ENCODE results near the gene TNFSF4.
"Not testable (repeated sequence)": the region's sequence is repeated elsewhere in the genome, so short reads cannot be mapped to it uniquely, and the experiment has no call there.

TNFSF4 gene

DNA sequence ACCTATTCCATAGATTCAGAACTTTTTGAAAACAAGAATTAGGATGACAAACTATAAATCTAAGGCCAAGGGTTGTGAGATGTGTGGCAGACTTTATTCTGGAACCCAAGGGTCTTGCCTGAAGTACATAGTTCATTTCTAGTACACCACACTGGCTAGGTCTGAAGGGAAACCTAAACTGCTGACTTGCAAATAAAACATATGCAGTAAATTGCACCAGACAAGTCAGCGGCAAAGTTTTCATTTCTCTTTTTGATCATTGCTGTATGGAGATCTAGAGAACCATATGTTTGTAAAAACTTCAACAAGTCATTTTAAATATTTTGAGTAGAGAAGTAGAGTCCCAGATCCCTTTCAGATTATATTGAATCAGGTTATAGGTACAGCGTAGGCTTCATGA is 43.9 kb downstream of the TNFSF4 start:
- DNase-seq, result no peak

DNA sequence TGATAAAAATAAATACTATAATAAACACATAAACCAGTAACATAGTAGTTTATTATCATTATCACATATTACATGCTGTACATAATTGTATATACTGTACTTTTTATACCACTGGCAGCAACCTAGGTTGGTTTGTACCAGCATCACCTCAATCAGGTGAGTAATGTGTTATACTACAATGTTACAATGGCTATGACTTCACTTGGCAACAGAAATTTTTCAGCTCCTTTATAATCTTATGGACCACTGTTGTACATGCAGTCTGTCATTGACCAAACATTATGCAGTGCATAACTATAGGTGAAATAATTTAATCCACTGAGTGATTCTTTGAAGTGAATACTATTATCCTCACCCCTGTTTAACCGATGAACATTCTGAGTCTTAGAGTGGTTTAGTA is 44.5 kb downstream of the TNFSF4 start:
- DNase-seq, result no peak

DNA sequence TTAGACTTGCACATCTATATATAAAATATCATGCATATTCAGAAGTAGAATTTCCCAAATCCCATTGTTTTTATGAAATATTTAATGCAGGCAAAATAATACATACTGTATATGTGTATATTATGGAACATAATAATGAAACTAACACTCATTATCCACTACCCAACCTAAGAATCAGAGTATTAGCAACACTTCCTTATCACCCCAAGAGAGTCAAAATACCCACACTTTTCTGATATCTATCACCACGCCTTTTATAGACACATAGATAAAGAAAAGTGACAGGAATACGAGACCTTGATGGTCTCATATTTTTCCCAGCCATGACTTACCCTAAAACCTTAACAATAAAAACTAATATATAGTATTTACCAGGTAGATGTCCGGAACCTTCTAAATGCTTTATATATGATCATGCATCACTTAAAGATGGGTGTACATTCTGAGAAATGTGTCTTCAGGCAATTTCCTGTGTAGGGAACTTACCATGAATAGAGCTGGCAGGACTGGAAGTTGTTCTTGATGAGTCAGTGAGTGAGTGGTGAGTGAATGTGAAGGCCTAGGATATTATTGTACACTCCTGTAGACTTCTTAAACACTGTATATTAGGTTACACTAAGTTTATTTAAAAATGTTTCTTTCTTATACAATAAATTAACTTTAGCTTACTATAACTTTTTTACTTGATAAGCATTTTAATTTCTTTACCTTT is 45.5 kb downstream of the TNFSF4 start:
- no peak for DNase-seq

DNA sequence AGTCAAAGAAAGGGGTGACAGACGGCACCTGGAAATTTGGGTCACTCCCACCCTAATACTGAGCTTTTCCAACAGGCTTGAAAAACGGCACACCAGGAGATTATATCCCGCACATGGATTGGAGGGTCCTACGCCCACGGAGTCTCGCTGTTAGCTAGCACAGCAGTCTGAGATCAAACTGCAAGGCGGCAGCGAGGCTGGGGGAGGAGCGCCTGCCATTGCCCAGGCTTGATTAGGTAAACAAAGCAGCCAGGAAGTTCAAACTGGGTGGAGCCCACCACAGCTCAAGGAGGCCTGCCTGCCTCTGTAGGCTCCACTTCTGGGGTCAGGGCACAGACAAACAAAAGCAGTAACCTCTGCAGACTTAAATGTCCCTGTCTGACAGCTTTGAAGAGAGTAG is 53.2 kb downstream of the TNFSF4 start:
- not testable (repeated sequence) for DNase-seq

DNA sequence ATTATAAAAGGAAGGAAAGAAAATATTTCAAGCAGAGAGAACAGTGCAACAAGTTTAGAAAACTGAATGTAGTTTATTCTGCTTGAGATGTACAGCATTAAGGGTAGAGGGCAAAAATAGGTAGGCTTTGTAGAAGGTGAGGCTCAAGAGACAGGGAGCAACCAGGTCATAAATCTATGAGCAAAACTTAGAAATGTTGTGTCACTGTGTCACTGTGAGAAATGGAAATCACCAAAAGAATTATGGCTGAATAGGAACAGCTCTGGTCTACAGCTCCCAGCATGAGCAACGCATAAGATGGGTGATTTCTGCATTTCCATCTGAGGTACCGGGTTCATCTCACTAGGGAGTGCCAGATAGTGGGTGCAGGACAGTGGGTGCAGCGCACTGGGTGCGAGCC is 53.6 kb downstream of the TNFSF4 start:
- no peak for DNase-seq

DNA sequence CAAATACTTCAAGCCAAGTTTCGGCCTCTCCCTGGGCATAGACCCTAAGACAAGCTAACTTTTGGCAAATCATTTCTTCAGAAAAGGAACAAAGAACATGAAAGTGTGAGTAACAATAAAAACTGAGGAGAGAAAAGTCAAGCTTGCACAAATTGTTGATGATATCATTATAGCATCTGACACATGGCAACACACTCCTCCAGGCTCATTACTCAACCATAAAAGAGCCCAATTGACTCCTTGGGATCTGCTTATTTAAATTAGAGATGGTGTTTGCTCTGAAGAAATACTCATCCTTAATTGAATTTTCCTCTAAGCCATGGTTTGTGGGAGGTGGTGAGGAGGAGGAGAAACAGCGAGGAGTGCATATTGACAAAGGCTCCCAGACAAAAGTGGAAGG is 54.5 kb downstream of the TNFSF4 start:
- DNase-seq, result no peak

DNA sequence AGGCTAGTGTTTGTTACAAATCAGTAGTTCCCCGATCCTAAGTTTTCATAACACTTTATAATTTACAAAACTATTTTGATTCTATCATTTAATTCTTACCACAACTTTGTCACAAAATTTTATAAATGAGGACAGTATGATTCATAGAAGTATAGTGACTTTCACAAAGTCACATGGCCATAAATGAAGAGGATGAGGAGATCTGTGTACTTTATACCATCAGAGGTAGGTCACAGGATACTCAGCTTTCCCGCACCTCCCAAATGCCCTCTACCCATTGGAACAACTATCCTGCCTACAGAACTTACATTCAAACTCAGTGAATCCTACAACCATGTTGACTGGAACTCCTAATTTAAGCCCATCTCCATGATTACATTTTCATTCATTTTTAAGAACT is 56.3 kb downstream of the TNFSF4 start:
- no peak for DNase-seq

DNA sequence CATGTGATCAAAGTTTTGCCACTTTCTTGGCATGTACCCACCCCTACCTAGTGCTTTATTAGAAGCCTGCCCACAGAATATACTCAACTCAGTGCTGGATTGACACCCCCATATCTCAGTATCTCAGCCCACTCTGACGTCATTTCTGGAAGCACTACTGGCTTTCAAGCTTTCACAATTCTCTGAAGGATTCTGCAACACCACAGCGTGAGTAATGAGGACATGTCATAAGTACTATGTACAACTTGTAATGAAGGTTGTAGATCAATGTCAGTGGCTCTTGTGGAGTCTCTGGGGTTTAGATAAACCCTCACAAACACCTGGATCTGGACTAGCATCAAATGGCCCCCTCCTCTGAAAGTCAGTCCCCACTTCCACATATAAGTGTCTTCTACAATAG is 57.2 kb downstream of the TNFSF4 start:
- DNase-seq, result no peak

DNA sequence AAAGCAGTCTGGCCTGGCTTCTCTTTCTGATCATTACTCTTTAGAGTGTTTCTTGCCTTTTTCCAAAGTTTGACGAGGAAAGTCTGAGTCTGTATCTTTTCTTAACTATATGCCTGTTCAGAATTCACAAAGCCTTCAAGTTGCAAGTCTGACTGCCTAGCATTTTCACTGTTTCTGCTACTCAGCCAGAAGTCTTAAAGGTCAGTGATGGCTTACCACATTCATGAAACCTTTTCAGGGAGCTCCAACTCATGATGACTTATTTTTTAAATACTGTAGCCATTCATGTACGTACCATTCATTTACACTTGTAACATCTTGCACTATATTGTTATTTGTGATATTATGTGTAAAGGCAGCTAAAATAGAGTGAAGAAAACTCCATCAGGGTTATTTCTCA is 58.2 kb downstream of the TNFSF4 start:
- no peak for DNase-seq

DNA sequence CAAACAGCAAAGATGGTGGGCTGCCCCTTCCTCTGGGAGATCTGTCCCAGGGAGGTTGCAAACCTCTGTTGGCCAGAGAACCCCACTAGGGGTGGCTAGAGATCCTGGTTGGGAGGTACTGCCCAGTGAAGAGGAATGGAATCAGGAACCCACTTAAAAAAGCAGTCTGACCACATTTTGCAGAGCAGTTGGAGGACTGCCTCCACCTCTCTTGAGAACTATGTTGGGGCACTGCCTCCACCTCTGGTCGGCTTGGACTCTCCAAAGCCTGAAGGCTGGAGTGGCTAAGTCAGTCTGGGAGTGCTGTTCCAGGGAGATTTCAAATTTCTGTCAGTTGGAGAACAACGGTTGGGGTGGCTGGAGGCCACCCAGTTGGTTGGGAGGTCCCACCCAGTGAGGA is 58.6 kb downstream of the TNFSF4 start:
- DNase-seq, result no peak

DNA sequence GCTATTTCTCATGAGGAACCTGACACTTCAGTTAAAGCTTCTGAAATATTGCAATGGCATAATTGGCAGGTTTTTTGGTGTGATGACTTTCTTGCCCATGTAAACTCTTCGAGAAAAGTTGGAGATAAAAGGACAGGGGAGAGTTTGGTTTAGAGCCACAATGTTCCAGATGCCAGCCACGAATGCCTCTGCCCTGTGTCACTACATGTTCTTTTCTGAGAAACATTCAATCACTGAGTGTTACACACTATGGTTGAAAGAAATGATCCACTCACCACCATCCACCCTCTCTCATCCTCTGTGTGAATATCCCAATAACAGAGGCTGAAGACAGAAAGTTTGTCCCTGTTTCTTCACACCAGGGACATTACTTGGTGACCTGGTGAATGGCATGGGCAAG is 66.4 kb downstream of the TNFSF4 start:
- DNase-seq, result no peak

DNA sequence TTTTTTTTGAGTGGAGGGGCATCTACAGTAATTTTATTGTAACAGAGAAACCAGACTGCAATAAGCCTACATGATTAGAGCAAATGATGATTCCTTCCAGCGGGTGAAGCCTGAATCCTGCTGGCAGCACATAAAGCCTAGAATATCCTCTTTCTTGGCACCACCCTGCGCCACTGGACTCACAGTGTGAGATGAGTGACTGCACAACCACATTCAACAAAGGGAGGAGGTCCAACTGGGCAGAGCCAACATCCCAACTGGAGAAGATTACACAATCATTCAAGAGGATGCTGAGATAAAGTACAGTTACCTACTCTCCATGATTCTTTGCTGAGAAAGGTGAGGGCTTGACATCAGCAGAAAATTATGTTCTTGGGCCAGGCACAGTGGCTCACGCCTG is 67.4 kb downstream of the TNFSF4 start:
- no peak for DNase-seq

DNA sequence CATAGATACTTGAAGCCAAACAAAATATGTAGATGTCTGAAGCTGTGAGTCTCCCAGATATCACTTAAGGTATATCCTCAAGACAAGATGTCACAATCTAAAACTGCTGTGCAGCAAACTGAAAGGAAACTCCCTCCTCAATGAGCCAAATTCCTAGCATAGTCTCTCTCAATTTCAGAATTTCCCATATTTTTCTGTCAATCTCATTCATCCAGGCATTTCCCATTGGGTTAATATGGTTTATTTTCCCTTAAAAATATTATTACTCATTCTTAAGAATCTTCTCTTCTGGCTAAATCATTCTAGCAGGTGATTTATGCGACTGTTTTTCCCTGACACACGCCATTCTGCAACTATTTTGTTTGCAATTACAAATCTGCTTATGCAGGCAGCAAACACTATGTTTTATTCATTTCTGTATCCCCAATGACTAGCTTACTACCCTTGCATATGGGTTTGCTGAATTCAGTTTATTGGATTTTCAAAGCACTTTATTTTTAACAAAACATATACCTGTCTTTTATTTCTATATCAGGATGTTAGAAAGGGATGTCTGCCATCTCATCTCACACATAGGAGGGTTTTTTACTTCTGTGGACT is 69.9 kb downstream of the TNFSF4 start:
- no peak for DNase-seq

DNA sequence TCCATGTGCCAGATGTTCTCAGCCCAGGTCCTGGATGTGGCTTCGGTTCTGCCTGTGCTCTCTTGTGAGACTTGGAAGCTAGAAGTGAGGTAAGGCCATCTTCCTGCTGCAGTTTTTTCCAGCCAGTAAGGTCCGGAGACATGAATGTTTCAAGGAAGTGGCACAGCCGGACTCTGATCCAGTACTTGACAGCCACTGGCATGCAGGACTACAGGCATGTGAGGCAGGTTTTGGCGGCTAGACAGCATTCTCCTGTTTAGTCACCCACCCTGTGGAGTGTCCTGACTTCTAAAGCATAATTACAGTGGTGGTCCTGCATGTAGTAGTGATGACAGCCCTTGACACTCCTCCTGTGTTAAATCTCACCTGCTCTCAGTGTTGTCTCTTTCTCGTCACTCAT is 72.3 kb downstream of the TNFSF4 start:
- no peak for DNase-seq

DNA sequence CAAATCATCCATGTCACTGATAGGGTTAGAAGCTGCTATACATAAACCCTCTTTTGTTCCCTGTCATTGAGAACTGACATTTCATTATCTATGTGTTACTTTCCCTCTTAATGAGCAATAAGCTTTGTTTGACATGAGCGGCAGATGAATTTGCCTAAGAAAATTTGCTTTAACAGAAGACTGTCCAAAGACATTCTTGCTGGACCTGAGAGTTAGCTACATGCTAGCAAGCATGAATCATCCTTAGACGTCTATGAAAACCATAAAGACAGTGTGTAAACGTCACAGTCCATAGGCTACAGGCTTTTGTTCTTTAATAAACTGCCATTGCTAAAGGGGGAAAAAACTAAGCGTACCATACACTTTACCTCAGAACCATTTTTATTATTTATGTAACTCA is 73.1 kb downstream of the TNFSF4 start:
- no peak for DNase-seq

Measured in right kidney (tissue), 1 donor.